ENCODE results near the gene RALGPS1. TPM values are rescaled to one million over a fixed set of nuclear protein-coding genes. Genes with fewer than 3 reads are reported as not detected.

Gene RALGPS1
- total RNA-seq, 2 donors from 2014 or later, result 9.7 to 17.7 TPM

DNA sequence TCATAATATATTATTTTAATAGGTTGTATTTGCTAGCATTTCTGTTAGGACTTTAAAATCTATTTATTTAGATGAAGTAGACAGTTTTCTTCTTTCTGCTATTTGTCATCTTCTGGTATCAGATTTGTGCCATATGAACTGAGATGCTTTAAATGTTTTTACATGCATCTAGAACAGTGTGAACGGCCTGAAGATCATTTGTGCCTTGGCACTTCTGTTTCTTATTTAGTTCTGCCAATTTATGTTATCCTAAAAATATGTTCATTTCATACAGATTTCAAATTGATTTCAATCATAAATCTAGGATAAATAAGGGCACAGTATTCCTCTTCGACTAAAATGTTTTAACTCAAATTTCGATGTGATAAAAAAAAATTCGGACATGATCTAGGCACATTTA is 38.1 kb upstream of the RALGPS1 start:
- Histone ChIP-seq H3K27ac (no peak overlapping the region), H3K27me3 (no peaks in the 10 kb centered on the region), H3K36me3 (peaks cover 17% of the 10 kb centered on the region)

DNA sequence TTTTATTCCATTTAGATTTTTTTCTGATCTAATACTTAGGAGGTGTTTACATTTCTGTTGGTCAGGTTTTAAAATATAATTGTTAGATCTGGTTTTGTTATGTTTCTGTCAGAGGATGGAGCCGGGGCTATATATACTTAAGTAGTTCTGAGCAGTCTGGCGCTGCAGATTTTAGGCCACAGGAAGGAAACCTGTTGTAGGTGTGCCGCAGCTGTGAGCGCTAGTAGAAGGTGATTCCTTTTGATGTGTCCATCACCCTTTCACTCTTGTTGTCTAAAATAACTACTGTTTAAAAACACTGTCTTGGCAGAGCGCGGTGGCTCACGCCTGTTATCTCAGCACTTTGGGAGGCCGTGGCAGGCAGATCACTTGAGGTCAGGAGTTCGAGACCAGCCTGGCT is 37.2 kb upstream of the RALGPS1 start:
- no peak overlapping the region for H3K27ac ChIP-seq
- H3K9me3 ChIP-seq, result no peaks in the 10 kb centered on the region
- TF ChIP-seq, protein P1, sequence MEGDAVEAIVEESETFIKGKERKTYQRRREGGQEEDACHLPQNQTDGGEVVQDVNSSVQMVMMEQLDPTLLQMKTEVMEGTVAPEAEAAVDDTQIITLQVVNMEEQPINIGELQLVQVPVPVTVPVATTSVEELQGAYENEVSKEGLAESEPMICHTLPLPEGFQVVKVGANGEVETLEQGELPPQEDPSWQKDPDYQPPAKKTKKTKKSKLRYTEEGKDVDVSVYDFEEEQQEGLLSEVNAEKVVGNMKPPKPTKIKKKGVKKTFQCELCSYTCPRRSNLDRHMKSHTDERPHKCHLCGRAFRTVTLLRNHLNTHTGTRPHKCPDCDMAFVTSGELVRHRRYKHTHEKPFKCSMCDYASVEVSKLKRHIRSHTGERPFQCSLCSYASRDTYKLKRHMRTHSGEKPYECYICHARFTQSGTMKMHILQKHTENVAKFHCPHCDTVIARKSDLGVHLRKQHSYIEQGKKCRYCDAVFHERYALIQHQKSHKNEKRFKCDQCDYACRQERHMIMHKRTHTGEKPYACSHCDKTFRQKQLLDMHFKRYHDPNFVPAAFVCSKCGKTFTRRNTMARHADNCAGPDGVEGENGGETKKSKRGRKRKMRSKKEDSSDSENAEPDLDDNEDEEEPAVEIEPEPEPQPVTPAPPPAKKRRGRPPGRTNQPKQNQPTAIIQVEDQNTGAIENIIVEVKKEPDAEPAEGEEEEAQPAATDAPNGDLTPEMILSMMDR (IDR thresholded peaks at IDR 0.05), result no peak
- H3K4me3 ChIP-seq, result no peak overlapping the region
- peaks cover 20% of the 10 kb centered on the region for H3K36me3 ChIP-seq
- H3K4me1 ChIP-seq, result peaks cover 0 to 5% of the 10 kb centered on the region in 2 donors
- H3K27me3 ChIP-seq, result no peaks in the 10 kb centered on the region
- no peak for DNase-seq (ENCODE audit: low spot score)

More for the DNA sequence above, 38.1 kb upstream of the RALGPS1 start:
- Histone ChIP-seq H3K4me3 (no peak overlapping the region), H3K4me1 (peaks cover 0 to 5% of the 10 kb centered on the region in 2 donors), H3K9me3 (no peaks in the 10 kb centered on the region)
- no peak for DNase-seq (ENCODE audit: low spot score)
- TF ChIP-seq, protein P1 (IDR thresholded peaks at IDR 0.05), result no peak

DNA sequence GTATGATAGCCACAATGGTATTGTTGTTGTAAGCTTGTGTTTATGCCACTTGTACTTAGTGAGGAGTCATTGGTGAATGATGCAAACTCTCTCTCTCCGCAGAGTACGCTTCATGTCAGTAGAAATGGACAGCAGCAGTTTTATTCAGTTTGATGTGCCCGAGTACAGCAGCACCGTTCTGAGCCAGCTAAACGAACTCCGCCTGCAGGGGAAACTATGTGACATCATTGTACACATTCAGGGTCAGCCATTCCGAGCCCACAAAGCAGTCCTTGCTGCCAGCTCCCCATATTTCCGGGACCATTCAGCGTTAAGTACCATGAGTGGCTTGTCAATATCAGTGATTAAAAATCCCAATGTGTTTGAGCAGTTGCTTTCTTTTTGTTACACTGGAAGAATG is 35.3 kb upstream of the RALGPS1 start:
- Histone ChIP-seq H3K36me3 (peaks cover 24% of the 10 kb centered on the region), H3K27ac (no peak overlapping the region), H3K27me3 (no peaks in the 10 kb centered on the region), H3K4me3 (no peak overlapping the region), H3K9me3 (no peaks in the 10 kb centered on the region), H3K4me1 (peaks cover 0 to 9% of the 10 kb centered on the region in 2 donors)
- no peak for DNase-seq (ENCODE audit: low spot score)
- TF ChIP-seq, protein P1 (IDR thresholded peaks at IDR 0.05), result no peak

DNA sequence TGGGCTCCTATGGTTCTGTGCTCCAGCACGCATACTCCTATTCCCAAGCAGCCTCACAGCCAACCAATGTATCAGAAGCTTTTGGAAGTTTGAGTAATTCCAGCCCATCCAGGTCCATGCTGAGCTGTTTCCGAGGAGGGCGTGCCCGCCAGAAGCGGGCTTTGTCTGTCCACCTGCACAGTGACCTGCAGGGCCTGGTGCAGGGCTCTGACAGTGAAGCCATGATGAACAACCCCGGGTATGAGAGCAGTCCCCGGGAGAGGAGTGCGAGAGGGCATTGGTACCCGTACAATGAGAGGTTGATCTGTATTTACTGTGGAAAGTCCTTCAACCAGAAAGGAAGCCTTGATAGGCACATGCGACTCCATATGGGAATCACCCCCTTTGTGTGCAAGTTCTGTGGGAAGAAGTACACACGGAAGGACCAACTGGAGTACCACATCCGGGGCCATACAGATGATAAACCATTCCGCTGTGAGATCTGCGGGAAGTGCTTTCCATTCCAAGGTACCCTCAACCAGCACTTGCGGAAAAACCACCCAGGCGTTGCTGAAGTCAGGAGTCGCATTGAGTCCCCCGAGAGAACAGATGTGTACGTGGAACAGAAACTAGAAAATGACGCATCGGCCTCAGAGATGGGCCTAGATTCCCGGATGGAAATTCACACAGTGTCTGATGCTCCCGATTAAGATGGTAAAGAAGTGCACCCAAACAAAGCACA is 34.2 kb upstream of the RALGPS1 start:
- peaks cover 24% of the 10 kb centered on the region for H3K36me3 ChIP-seq
- TF ChIP-seq, protein P1 (IDR thresholded peaks at IDR 0.05), result no peak
- H3K9me3 ChIP-seq, result no peaks in the 10 kb centered on the region

DNA sequence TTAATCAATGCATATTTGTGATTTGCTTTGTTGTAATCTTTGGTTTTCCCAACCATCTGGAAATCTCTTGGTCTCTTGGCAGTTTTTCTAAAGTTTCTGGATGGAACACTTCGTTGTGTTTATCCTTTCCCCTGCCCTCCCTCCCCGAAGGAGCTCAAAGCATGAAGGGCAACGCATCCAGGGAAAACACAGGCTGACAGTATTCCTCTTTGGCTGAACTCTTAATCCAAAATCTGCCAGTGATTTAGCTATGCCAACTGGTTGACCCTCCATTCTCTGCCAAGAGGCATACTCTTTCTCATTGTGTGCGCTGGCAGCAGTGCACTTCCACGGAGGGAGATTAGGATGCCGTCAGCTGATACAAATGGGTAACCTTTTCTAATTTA is 33.6 kb upstream of the RALGPS1 start:
- no peak overlapping the region for H3K27ac ChIP-seq
- no peak overlapping the region for H3K4me3 ChIP-seq
- no peaks in the 10 kb centered on the region for H3K27me3 ChIP-seq
- TF ChIP-seq, protein P1 (IDR thresholded peaks at IDR 0.05), result no peak
- H3K9me3 ChIP-seq, result no peaks in the 10 kb centered on the region
- peaks cover 24% of the 10 kb centered on the region for H3K36me3 ChIP-seq
- peaks cover 0 to 16% of the 10 kb centered on the region in 2 donors for H3K4me1 ChIP-seq
- DNase-seq (ENCODE audit: low spot score), result no peak

More for the DNA sequence above, 34.2 kb upstream of the RALGPS1 start:
- H3K4me1 ChIP-seq, result peaks cover 0 to 16% of the 10 kb centered on the region in 2 donors
- no peaks in the 10 kb centered on the region for H3K27me3 ChIP-seq
- no peak overlapping the region for H3K4me3 ChIP-seq
- H3K27ac ChIP-seq, result no peak overlapping the region
- no peak for DNase-seq (ENCODE audit: low spot score)

DNA sequence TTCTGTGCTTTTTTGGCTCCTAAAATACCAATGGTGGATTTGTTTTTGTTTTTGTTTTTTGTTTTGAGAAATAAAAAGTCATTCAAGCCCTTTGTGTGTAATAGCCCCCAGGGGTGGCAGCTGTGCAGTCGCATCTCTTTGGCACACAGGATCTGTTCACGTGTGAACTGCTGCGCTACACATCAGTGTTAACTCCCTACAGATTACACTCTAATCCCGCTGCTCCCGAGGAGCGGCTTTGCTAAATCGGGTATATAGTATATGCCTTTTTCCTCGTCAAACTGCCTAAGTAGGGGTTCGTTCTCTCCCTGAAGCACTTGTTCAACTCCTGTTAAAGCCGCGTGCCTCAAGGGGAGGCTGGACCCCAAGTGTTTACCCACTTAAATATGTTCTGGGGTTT is 31.8 kb upstream of the RALGPS1 start:
- Histone ChIP-seq H3K36me3 (peaks cover 24% of the 10 kb centered on the region), H3K27me3 (no peaks in the 10 kb centered on the region), H3K4me1 (peaks cover 0 to 16% of the 10 kb centered on the region in 2 donors), H3K9me3 (no peaks in the 10 kb centered on the region), H3K27ac (no peak overlapping the region), H3K4me3 (no peak overlapping the region)
- no peak for DNase-seq (ENCODE audit: low spot score)
- TF ChIP-seq, protein P1 (IDR thresholded peaks at IDR 0.05), result no peak

All from right atrium auricular region (tissue), 2 donors.